HEK293 (cell line): ENCODE measurements around the gene NTF4.

Experiments
- EGR2 ChIP-seq: fragments of 450-650 bp; formaldehyde crosslinking; IDR thresholded peaks from 2 replicates; pipeline ENCODE4 v1.5.1; 2016; ENCODE audit warnings: low read depth, missing biosample characterization, missing genetic modification characterization
- GFI1B ChIP-seq: fragments of 450-650 bp; formaldehyde crosslinking; IDR thresholded peaks from 2 replicates; pipeline ENCODE4 v1.5.1; 2016; ENCODE audit warnings: missing biosample characterization, missing genetic modification characterization
- GLIS1 ChIP-seq: fragments of 450-650 bp; formaldehyde crosslinking; IDR thresholded peaks from 2 replicates; pipeline ENCODE4 v1.5.1; 2016; ENCODE audit warnings: missing biosample characterization, missing genetic modification characterization
- IKZF3 ChIP-seq: fragments of 450-650 bp; IDR thresholded peaks from 2 replicates; pipeline ENCODE4 v1.5.0; 2018; ENCODE audit warnings: missing biosample characterization, mild to moderate bottlenecking, missing genetic modification characterization, moderate library complexity
- KLF1 ChIP-seq: fragments of 450-650 bp; formaldehyde crosslinking; IDR thresholded peaks from 2 replicates; pipeline ENCODE4 v1.5.1; 2016; ENCODE audit warnings: missing biosample characterization, missing genetic modification characterization
- MYNN ChIP-seq: fragments of 450-650 bp; formaldehyde crosslinking; IDR thresholded peaks from 2 replicates; pipeline ENCODE4 v1.5.1; 2016; ENCODE audit warnings: missing biosample characterization, missing genetic modification characterization, borderline replicate concordance
- MZF1 ChIP-seq: fragments of 450-650 bp; formaldehyde crosslinking; IDR thresholded peaks from 2 replicates; pipeline ENCODE4 v1.5.1; 2017; ENCODE audit warnings: missing biosample characterization, missing genetic modification characterization, borderline replicate concordance
- OVOL3 ChIP-seq: fragments of 450-650 bp; formaldehyde crosslinking; IDR thresholded peaks from 2 replicates; pipeline ENCODE4 v1.5.1; 2016; ENCODE audit warnings: missing biosample characterization, missing genetic modification characterization
- SCRT2 ChIP-seq: fragments of 450-650 bp; formaldehyde crosslinking; IDR thresholded peaks from 2 replicates; pipeline ENCODE4 v1.5.1; 2016; ENCODE audit warnings: missing biosample characterization, missing genetic modification characterization
- WT1 ChIP-seq: fragments of 450-650 bp; formaldehyde crosslinking; IDR thresholded peaks from 2 replicates; pipeline ENCODE4 v1.5.1; 2016; ENCODE audit warnings: missing biosample characterization, missing genetic modification characterization
- YY1 ChIP-seq: fragments of 450-650 bp; formaldehyde crosslinking; IDR thresholded peaks from 2 replicates; pipeline ENCODE4 v1.5.1; 2018; ENCODE audit warnings: missing biosample characterization, missing genetic modification characterization
- ZBTB17 ChIP-seq: fragments of 450-650 bp; formaldehyde crosslinking; IDR thresholded peaks from 2 replicates; pipeline ENCODE4 v1.5.1; 2016; ENCODE audit warnings: missing biosample characterization, missing genetic modification characterization
- ZNF184 ChIP-seq: fragments of 450-650 bp; IDR thresholded peaks from 2 replicates; pipeline ENCODE4 v1.5.1; 2018; ENCODE audit warnings: missing biosample characterization, mild to moderate bottlenecking, missing genetic modification characterization
- ZNF248 ChIP-seq: fragments of 450-650 bp; formaldehyde crosslinking; IDR thresholded peaks from 2 replicates; pipeline ENCODE4 v1.5.1; 2017; ENCODE audit warnings: missing biosample characterization, missing genetic modification characterization
- ZNF324 ChIP-seq: fragments of 450-650 bp; formaldehyde crosslinking; IDR thresholded peaks from 2 replicates; pipeline ENCODE4 v1.5.1; 2016; ENCODE audit warnings: missing biosample characterization, missing genetic modification characterization
- ZNF423 ChIP-seq: fragments of 450-650 bp; formaldehyde crosslinking; IDR thresholded peaks from 2 replicates; pipeline ENCODE4 v1.5.1; 2016; ENCODE audit warnings: missing biosample characterization, missing genetic modification characterization
- ZNF473 ChIP-seq: fragments of 450-650 bp; formaldehyde crosslinking; IDR thresholded peaks from 2 replicates; pipeline ENCODE4 v1.5.1; 2017; ENCODE audit warnings: missing biosample characterization, missing genetic modification characterization
- ZNF48 ChIP-seq: fragments of 450-650 bp; formaldehyde crosslinking; IDR thresholded peaks from 2 replicates; pipeline ENCODE4 v1.5.1; 2016; ENCODE audit warnings: missing biosample characterization, missing genetic modification characterization
- ZNF555 ChIP-seq: fragments of 450-650 bp; formaldehyde crosslinking; conservative IDR thresholded peaks from 2 replicates; pipeline ENCODE4 v1.5.1; 2017; ENCODE audit warnings: missing biosample characterization, mild to moderate bottlenecking, missing genetic modification characterization, inconsistent platforms
- ZNF571 ChIP-seq: fragments of 450-650 bp; formaldehyde crosslinking; IDR thresholded peaks from 2 replicates; pipeline ENCODE4 v1.5.0; 2017; ENCODE audit warnings: missing biosample characterization, missing genetic modification characterization
- ZNF610 ChIP-seq: fragments of 450-650 bp; formaldehyde crosslinking; IDR thresholded peaks from 2 replicates; pipeline ENCODE4 v1.5.1; 2016; ENCODE audit warnings: missing biosample characterization, missing genetic modification characterization, borderline replicate concordance
- ZNF624 ChIP-seq: fragments of 450-650 bp; formaldehyde crosslinking; IDR thresholded peaks from 2 replicates; pipeline ENCODE4 v1.5.1; 2017; ENCODE audit warnings: missing biosample characterization, missing genetic modification characterization
- ZNF654 ChIP-seq: fragments of 450-650 bp; formaldehyde crosslinking; IDR thresholded peaks from 2 replicates; pipeline ENCODE4 v1.5.1; 2016; ENCODE audit warnings: low read depth, missing biosample characterization, missing genetic modification characterization
- ZNF664 ChIP-seq: fragments of 450-650 bp; formaldehyde crosslinking; IDR thresholded peaks from 2 replicates; pipeline ENCODE4 v1.5.1; 2016; ENCODE audit warnings: missing biosample characterization, missing genetic modification characterization
- ZNF670 ChIP-seq: fragments of 450-650 bp; formaldehyde crosslinking; IDR thresholded peaks from 2 replicates; pipeline ENCODE4 v1.5.1; 2016; ENCODE audit warnings: missing biosample characterization, missing genetic modification characterization, low read depth
- ZNF677 ChIP-seq: fragments of 450-650 bp; IDR thresholded peaks from 2 replicates; pipeline ENCODE4 v1.5.0; 2018; ENCODE audit warnings: missing biosample characterization, mild to moderate bottlenecking, missing genetic modification characterization, moderate library complexity
- TF ChIP-seq, protein P1 (sequence below): fragments of 450-650 bp; formaldehyde crosslinking; IDR thresholded peaks from 2 replicates; pipeline ENCODE4; 2016; ENCODE audit warnings: missing biosample characterization, missing genetic modification characterization
- TF ChIP-seq, protein P2 (sequence below): sonication (generic); formaldehyde crosslinking; IDR thresholded peaks from 2 replicates; pipeline ENCODE4 v1.8.1; 2022; ENCODE audit warnings: mild to moderate bottlenecking, moderate library complexity, missing genetic modification reagents
- TF ChIP-seq, protein P3 (sequence below): fragments of 450-650 bp; formaldehyde crosslinking; IDR thresholded peaks from 2 replicates; pipeline ENCODE4 v1.5.1; 2016; ENCODE audit warnings: missing biosample characterization, missing genetic modification characterization
- TF ChIP-seq, protein P4 (sequence below): fragments of 450-650 bp; formaldehyde crosslinking; IDR thresholded peaks from 2 replicates; pipeline ENCODE4 v1.5.1; 2017; ENCODE audit warnings: missing biosample characterization, mild to moderate bottlenecking, missing genetic modification characterization, moderate library complexity
- TF ChIP-seq, protein P5 (sequence below): fragments of 450-650 bp; formaldehyde crosslinking; IDR thresholded peaks from 2 replicates; pipeline ENCODE4 v1.5.1; 2016; ENCODE audit warnings: missing biosample characterization, missing genetic modification characterization

Gene NTF4

DNA sequence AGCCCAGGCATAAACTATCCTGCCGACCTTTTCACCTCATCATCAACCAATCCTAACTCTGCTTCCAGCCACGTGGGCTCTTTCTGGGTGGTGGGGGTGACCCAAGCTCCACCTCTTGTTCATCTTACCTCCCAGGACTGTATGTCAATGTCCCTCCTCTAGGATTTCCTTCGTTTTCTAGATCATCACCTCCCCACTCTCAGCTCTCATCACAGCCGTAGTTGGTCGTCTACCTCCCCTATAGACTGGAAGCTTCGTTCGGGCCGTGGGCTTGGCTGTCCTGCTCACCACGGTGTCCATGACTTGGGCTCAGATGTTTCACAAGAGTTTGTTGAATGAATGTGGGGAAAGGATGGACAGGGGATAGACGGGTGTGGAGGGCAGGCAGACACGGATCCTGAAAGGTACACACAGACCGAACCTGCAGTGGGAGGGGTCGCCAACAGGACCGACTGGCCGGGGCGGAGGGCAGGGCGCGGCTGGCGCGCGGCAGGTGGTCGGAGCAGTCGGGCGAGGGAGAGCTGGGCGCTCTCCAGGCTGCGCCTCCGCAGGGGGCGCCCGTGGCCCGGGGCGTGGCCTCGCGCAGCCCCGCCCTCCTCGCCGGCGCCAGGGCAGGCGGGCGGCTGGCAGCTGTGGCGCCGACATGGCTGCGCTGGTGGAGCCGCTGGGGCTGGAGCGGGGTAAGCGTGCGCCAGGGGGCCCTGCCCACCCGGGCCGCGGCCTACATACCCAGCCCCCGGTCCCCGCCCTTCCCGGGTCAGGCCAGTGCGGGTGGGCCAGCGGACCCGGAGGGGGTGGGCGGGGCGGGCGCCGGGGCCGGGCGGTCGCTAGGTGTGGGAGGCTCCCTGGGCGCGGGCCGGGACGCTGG is 49.4 kb upstream of the NTF4 start, which contains the start of gene LIN7B (continued):
- TF ChIP-seq, protein P1, sequence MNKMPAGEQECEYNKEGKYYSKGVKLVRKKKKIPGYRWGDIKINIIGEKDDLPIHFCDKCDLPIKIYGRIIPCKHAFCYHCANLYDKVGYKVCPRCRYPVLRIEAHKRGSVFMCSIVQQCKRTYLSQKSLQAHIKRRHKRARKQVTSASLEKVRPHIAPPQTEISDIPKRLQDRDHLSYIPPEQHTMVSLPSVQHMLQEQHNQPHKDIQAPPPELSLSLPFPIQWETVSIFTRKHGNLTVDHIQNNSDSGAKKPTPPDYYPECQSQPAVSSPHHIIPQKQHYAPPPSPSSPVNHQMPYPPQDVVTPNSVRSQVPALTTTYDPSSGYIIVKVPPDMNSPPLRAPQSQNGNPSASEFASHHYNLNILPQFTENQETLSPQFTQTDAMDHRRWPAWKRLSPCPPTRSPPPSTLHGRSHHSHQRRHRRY, result no peak
- TF ChIP-seq, protein P2, sequence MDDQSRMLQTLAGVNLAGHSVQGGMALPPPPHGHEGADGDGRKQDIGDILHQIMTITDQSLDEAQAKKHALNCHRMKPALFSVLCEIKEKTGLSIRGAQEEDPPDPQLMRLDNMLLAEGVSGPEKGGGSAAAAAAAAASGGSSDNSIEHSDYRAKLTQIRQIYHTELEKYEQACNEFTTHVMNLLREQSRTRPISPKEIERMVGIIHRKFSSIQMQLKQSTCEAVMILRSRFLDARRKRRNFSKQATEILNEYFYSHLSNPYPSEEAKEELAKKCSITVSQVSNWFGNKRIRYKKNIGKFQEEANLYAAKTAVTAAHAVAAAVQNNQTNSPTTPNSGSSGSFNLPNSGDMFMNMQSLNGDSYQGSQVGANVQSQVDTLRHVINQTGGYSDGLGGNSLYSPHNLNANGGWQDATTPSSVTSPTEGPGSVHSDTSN (CRISPR knock-in tag), result peak; percentile 57; the same call in 1 of the 2 replicates
- no peak for TF ChIP-seq MYNN (tag by site-specific recombination)
- no peak for TF ChIP-seq ZNF555
- TF ChIP-seq, protein P3, sequence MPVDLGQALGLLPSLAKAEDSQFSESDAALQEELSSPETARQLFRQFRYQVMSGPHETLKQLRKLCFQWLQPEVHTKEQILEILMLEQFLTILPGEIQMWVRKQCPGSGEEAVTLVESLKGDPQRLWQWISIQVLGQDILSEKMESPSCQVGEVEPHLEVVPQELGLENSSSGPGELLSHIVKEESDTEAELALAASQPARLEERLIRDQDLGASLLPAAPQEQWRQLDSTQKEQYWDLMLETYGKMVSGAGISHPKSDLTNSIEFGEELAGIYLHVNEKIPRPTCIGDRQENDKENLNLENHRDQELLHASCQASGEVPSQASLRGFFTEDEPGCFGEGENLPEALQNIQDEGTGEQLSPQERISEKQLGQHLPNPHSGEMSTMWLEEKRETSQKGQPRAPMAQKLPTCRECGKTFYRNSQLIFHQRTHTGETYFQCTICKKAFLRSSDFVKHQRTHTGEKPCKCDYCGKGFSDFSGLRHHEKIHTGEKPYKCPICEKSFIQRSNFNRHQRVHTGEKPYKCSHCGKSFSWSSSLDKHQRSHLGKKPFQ (tag by site-specific recombination), result no peak
- no peak for TF ChIP-seq ZNF48
- no peak for TF ChIP-seq ZNF324 (tag by site-specific recombination)
- TF ChIP-seq, protein P4, sequence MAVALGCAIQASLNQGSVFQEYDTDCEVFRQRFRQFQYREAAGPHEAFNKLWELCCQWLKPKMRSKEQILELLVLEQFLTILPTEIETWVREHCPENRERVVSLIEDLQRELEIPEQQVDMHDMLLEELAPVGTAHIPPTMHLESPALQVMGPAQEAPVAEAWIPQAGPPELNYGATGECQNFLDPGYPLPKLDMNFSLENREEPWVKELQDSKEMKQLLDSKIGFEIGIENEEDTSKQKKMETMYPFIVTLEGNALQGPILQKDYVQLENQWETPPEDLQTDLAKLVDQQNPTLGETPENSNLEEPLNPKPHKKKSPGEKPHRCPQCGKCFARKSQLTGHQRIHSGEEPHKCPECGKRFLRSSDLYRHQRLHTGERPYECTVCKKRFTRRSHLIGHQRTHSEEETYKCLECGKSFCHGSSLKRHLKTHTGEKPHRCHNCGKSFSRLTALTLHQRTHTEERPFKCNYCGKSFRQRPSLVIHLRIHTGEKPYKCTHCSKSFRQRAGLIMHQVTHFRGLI (tag by site-specific recombination), result peak; percentile 76
- peak; percentile 66; the same call in 1 of the 2 replicates for TF ChIP-seq IKZF3 (tag by site-specific recombination)
- no peak for TF ChIP-seq ZNF423 (tag by site-specific recombination)
- TF ChIP-seq ZNF473 (tag by site-specific recombination), result no peak
- TF ChIP-seq YY1 (tag by site-specific recombination), result no peak
- TF ChIP-seq SCRT2 (tag by site-specific recombination), result peak; percentile 79
- TF ChIP-seq ZNF677, result 0 out of 2 replicates have a peak, but pooled peaks have one; percentile 35
- TF ChIP-seq ZBTB17 (tag by site-specific recombination), result peak; percentile 81
- TF ChIP-seq GLIS1 (tag by site-specific recombination), result peak; percentile 89
- TF ChIP-seq ZNF248 (tag by site-specific recombination), result no peak
- TF ChIP-seq WT1 (tag by site-specific recombination), result no peak
- no peak for TF ChIP-seq GFI1B (tag by site-specific recombination)
- peak; percentile 52 for TF ChIP-seq KLF1 (tag by site-specific recombination)
- no peak for TF ChIP-seq ZNF571 (tag by site-specific recombination)
- TF ChIP-seq ZNF610 (tag by site-specific recombination), result peak; percentile 32; the same call in 1 of the 2 replicates
- TF ChIP-seq, protein P5, sequence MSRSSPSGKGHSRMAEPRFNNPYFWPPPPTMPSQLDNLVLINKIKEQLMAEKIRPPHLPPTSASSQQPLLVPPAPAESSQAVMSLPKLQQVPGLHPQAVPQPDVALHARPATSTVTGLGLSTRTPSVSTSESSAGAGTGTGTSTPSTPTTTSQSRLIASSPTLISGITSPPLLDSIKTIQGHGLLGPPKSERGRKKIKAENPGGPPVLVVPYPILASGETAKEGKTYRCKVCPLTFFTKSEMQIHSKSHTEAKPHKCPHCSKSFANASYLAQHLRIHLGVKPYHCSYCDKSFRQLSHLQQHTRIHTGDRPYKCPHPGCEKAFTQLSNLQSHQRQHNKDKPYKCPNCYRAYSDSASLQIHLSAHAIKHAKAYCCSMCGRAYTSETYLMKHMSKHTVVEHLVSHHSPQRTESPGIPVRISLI (tag by site-specific recombination), result no peak
- no peak for TF ChIP-seq EGR2
- no peak for TF ChIP-seq ZNF624
- TF ChIP-seq ZNF670, result no peak
- TF ChIP-seq ZNF184, result no peak
- TF ChIP-seq OVOL3 (tag by site-specific recombination), result no peak
- no peak for TF ChIP-seq MZF1
- no peak for TF ChIP-seq ZNF664 (tag by site-specific recombination)
- TF ChIP-seq ZNF654 (tag by site-specific recombination), result no peak
